ENCODE measurements around the gene MAST2.
"Not testable (repeated sequence)": the region's sequence is repeated elsewhere in the genome, so short reads cannot be mapped to it uniquely, and the experiment has no call there.

MAST2 gene

GRCh38 chr1:45803299-45803780 lies at the start of gene MAST2:
Gene MAST2 (plus strand): TSS chr1:45803612. CDS start chr1:45803896, 284 bp downstream.
- peak; percentile 70 for DNase-seq

GRCh38 chr1:45755697-45756096 lies 47.7 kb upstream of the MAST2 start:
- DNase-seq = no peak

- no peak for DNase-seq
These were observed 41.1 kb upstream of the MAST2 start for GRCh38 chr1:45762291-45762690.

GRCh38 chr1:45765999-45766792 lies 37.2 kb upstream of the MAST2 start:
- no peak for DNase-seq

- DNase-seq = no peak
These were observed 36.4 kb upstream of the MAST2 start for GRCh38 chr1:45767035-45767434.

- no peak for DNase-seq
These were observed 34.0 kb upstream of the MAST2 start for GRCh38 chr1:45769261-45769932.

- no peak for DNase-seq
These were observed 30.4 kb upstream of the MAST2 start for GRCh38 chr1:45772971-45773370.

GRCh38 chr1:45775794-45776193 lies 27.6 kb upstream of the MAST2 start:
- no peak for DNase-seq

- DNase-seq = no peak
These were observed 17.8 kb upstream of the MAST2 start for GRCh38 chr1:45785583-45785982.

- DNase-seq = no peak
These were observed 15.5 kb upstream of the MAST2 start for GRCh38 chr1:45787905-45788304.

- no peak for DNase-seq
These were observed 13.8 kb upstream of the MAST2 start for GRCh38 chr1:45789601-45790000.

GRCh38 chr1:45792744-45793143 lies 10.7 kb upstream of the MAST2 start:
- no peak for DNase-seq

GRCh38 chr1:45793942-45794604 lies 9.3 kb upstream of the MAST2 start:
- DNase-seq = no peak

GRCh38 chr1:45796381-45796780 lies 7.0 kb upstream of the MAST2 start:
- DNase-seq = no peak

GRCh38 chr1:45796946-45797345 lies 6.5 kb upstream of the MAST2 start:
- no peak for DNase-seq

- no peak for DNase-seq
These were observed 2.5 kb upstream of the MAST2 start for GRCh38 chr1:45800899-45801298.

GRCh38 chr1:45802343-45803298 lies 791 bp upstream of the MAST2 start:
- DNase-seq = peak; percentile 31

- not testable (repeated sequence) for DNase-seq
These were observed 613 bp downstream of the MAST2 start for GRCh38 chr1:45803781-45804668.

GRCh38 chr1:45804669-45804969 lies 1.2 kb downstream of the MAST2 start:
- DNase-seq = no peak

GRCh38 chr1:45806129-45806528 lies 2.7 kb downstream of the MAST2 start:
- no peak for DNase-seq

GRCh38 chr1:45809761-45810160 lies 6.3 kb downstream of the MAST2 start:
- no peak for DNase-seq

- no peak for DNase-seq
These were observed 11.4 kb downstream of the MAST2 start for GRCh38 chr1:45814776-45815175.
